Measurements from ENCODE around the gene MED16.

DNA sequence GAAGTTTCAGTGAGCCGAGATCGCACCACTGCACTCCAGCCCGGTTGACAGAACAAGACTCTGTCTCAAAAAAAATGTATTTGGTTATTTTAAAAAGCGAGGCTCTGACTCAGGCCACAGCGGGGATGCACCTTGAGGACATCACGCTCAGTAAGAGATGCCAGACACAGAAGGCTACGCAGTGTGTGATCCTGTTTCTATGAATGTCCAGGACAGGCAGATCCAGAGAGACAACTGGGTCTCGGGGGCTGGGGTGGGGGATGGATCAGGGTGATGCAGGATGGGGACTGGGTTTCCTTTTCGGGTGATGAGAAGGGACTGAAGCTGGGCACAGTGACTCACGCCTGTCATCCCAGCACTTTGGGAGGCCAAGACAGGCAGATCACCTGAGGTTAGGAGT is 5.4 kb downstream of the MED16 start:
- no peak for TF ChIP-seq CTCF (IDR thresholded peaks at IDR 0.05; ENCODE audit: borderline replicate concordance, extremely low read depth, low read length, poor library complexity, severe bottlenecking)
- TF ChIP-seq EZH2 (IDR thresholded peaks at IDR 0.05; ENCODE audit: borderline replicate concordance, low read depth, low read length, severe bottlenecking) = no peak
